Anterior cingulate cortex (tissue), 58 donors: Measurements from ENCODE around the gene ADGRD1.
"Not testable (repeated sequence)": the region's sequence is repeated elsewhere in the genome, so short reads cannot be mapped to it uniquely, and the experiment has no call there.

ENCODE experiments used
- DNase-seq, 58 donors: peaks; one replicate each; lab custom pipeline; 2025; lab: John Stamatoyannopoulos, UW

Gene ADGRD1

GRCh38 chr12:131066207-131066885, 112.6 kb downstream of the ADGRD1 start:
- no peak for DNase-seq

DNA sequence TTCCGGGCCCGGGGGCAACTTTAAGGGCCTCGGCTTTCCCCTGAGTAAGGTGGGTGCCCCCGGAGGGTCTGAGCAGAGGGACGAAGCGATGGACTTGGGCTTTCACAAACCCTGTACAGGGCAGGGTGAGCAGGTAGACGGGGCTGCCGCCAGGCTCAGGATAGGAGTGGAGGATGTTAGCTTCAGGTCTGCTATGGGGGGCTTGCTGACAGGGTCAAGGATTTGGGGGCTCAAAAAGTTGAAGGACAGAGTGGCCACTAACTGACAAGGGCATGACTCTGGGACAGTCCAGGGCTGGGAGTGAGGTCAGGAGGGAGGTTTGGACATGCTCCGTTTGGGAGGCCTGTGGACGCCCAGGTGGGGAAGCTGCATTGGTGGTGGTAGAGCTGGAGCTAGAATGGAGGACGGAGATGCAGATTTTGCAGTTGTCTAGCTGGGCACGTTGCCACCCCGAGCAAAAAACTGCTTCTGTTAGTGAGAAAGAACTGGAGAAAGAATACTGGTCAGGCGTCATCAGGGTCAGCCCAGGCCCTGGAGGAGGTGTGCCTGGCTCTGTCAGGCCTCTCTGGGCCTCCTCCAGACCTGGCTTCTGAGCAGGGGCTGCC, 113.3 kb downstream of the ADGRD1 start:
- DNase-seq, result no peak

DNA sequence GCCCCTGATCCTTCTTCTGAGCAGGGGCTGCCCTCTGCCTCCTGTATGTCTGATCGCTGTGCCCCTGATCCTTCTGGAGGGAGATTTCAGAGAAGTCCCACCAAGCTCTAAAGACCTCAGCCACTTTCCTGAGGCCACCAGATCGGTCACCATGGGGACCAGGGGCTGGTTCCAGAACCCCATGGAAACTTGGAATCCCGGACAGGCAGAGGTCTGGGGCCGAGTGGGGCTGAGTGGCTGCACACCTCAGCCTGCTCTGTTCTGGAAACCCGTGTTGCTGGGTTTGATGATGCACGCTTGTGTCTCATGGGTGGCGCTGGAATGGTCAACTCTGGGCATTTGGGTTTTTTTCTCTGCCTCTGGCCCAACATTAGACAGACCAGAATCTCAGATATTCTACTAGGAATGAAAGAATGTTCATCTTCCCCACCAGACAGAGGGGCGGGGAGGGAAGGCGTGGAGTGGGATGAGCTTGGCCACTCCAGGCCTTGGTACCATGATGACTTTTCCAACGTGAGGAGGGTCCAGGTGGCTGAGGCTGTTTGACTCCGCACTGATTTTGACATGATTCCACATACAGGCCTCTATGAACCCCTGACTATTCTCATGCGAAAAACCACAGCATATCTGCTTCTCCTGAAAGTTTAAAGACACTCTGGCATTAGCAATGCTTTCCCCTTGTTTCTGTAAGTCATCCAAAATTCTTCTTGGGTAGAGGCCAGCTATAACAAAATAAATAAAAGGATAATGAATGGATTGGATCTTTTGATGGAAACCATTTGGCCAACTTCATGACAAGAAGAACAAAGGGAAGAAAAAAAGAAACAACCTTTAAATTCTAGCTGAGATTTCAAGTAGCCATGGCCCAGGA, 114.5 kb downstream of the ADGRD1 start:
- DNase-seq, result no peak

DNA sequence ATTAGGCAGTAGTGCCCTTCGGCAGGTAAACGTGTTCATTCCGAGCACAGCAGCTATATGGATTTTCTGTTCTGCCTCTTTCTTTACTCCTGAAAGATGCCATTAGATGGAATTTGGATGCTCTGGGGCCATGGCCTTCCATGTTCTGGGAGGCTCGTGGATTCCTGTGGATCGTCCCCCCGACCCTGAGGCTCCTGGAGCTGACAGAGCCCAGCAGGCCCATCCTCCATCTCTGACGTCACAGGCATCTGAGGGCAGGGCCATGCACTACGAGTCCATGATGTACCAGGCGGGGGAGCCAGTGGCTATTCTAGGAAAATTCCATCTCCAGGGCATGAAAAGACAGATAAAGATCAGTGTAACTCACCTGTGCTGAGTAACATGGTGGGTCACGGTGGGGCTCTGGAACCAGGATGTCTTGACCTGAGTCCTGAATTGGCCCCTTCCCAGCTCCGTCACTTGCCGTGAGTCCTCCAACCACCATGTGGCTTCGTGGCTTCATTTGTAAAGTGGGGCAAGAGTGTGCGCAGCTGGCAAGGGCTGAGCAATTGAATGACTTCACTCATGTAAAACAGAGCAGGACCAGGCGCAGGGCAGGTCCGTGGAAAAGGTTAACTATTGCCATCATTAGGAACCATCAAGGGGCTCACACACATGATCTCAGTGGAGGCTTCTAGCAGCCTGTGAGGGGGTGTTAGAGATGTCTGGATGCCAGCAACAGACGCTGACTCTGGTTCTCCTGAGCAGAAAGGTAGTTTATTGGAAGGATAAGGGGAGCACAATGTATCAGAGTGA, 115.4 kb downstream of the ADGRD1 start:
- not testable (repeated sequence) for DNase-seq

GRCh38 chr12:131070136-131070535, 116.4 kb downstream of the ADGRD1 start:
- not testable (repeated sequence) for DNase-seq

GRCh38 chr12:131070668-131071067, 117.0 kb downstream of the ADGRD1 start:
- DNase-seq, result not testable (repeated sequence)

GRCh38 chr12:131071234-131071820, 117.6 kb downstream of the ADGRD1 start:
- DNase-seq, result not testable (repeated sequence)

DNA sequence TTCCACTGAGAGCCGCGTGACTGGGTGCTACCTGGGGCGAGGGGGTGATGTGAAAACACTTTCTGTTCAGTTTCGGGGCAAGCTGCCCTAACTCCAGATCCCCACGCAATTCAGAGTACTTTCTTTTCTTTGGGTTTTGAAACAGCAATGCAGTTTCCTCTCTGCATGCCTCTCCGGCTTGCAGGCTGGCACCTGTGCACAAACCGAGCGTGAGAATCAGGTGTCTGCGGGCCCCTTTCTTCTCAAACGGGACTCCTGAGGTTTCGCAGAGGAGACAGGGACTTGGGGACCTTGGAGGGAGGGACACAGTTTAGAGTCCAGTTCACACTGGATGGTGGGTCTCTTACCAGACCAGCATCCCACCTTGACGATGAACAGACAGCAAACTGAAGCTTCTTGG, 118.2 kb downstream of the ADGRD1 start:
- DNase-seq, result not testable (repeated sequence)

GRCh38 chr12:131072451-131073230, 118.9 kb downstream of the ADGRD1 start:
- DNase-seq, result no peak

DNA sequence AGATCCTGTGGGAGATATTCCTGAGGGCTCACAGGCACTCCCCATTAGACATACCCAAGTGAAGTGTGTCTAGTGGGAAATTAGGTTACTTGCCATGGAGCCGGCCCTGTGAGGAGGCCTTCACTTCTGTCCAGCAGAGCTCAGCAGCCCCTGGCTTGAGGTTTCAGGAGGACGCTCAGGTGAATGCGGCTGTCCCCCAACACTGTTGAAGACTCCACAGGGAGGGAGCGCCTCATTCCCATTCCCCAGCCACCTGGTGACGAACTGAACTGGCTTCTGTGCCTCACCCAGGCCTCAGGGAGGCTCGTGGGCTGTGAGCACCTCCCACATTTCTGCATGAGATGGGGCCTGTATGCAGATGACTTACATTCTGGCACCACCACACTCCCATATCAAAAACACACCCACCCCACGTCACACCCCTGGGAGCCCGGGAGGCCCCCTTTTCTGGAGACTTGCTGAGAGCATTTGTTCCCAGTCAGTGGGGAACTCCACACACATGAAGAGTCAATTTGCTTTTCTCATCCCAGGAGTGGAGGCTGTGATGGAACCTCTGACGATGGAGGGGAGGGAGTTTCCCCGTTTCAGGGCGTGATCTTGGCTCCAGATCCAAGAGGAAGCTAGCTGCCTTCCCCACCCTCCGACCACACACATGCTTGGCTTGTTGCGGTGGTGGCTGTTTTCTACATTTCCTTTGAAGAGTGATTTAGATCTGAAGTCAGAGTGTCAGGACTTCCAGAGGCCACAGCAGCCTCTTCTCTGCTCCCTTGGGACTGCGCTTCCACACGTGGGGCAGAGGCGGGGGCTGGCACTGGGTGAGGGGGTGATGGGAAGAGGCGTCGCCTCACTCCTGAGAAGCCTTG, 120.7 kb downstream of the ADGRD1 start:
- DNase-seq, result no peak

- no peak for DNase-seq
These were observed 121.5 kb downstream of the ADGRD1 start for GRCh38 chr12:131075194-131075593.

- DNase-seq, result no peak
These were observed 121.9 kb downstream of the ADGRD1 start for GRCh38 chr12:131075611-131076010.

GRCh38 chr12:131076296-131076695, 122.6 kb downstream of the ADGRD1 start:
- no peak for DNase-seq

DNA sequence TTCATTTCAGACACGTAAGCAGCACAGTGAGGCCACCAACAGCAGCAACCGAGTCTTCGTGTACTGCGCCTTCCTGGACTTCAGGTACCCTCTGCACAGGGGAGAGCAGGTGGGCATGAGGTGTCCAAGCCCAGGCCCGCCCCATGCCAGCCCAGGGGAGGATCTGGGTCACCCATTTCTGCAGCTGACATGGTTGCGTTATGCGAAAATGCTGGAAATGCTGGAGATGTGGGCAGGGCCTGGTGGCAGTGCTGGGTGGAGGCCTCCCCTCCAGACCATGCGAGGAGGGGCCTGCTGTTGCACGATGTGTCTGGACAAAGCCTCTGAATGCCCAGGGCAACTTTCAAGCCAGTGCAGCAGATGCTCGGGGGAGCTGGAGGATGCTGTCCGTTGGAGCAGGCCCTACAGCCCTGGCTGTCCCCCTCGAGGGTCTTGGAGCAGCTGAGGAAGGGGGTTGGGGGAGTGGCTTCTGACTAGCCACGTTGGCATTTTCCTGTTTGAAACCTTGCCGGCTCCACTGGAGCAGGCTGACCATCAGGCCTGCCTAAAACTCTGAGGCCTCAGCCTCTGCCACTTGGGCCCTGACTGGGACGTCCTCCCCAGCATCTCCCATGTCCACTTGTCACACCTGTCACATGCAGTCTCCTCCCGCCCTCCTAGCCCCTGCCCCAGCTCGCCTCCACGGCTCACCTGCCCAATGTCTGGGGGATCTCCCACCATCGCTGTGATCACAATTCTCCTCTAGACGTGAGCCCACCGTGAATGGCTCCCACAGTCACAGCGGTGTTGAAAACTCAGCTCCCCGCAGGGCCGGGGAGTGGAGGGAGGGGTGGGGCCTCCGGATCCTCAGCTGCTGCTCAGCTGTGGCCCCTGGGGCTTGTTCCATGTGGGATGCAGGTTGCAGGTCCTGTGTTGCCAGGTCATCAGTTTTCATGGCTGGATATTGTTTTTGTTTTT, 123.4 kb downstream of the ADGRD1 start:
- DNase-seq, result no peak

DNA sequence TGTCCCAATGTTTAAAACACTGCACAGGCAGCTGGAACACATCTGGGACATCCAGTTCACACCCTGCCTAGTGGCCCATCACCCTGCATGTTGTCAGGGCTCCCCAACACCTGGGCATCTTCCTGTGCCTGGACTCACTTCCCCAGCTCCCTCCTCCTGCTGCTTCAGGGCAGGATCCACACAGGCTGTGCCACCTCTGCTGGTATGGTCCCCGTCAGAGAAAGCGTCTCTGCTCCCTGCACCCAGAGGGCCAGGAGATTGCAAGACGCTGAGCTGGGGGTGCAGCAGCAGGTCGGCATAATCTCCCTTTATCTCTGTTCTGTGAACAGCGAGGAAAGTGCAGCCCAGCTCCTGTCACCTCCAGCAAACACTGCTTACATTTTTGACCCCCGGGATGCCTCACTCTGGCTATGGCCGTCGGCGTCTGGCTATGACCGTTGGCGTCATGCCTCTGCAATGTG, 124.3 kb downstream of the ADGRD1 start:
- DNase-seq, result no peak

- DNase-seq, result no peak
These were observed 128.8 kb downstream of the ADGRD1 start for GRCh38 chr12:131082290-131083194.
